CD14-positive monocyte (primary cell): ENCODE results near the gene IRF8. TPM values are rescaled to one million over a fixed set of nuclear protein-coding genes. Genes with fewer than 3 reads are reported as not detected.

Experiments used
- DNase-seq, 3 donors: peaks; one replicate each; pipeline ENCODE4 v3.0.0-alpha.2; 2011 to 2022
- H2AFZ ChIP-seq: 2 replicates; pipeline ENCODE4 v1.6.0; 2012; ENCODE audit warnings: mild to moderate bottlenecking, low read depth, low read length, inconsistent platforms; ENCODE audit not compliant: insufficient read depth, poor library complexity, severe bottlenecking
- H3K27ac ChIP-seq, 2 donors: 1 replicate in 1 of 2; 2 replicates in 1 of 2; pipeline ENCODE4 v1.5.1; 2012 to 2013; ENCODE audit warnings: low read length in 2 of 2, control low read depth in 1 of 2, inconsistent platforms in 1 of 2, low read depth in 1 of 2, mild to moderate bottlenecking in 1 of 2
- H3K27me3 ChIP-seq, 2 donors: one replicate each; pipeline versions ENCODE4 v1.6.0 to v1.6.1; 2011 to 2013; ENCODE audit warnings: low read length in 2 of 2; ENCODE audit not compliant: control insufficient read depth in 2 of 2, insufficient read depth in 2 of 2
- H3K36me3 ChIP-seq, 2 donors: replicated peaks in 1 of 2; 1 replicate in 1 of 2; 2 replicates in 1 of 2; pipeline versions ENCODE4 v1.5.1 to v1.6.1; 2012 to 2013; ENCODE audit warnings: low read length in 2 of 2, control low read depth in 1 of 2, inconsistent platforms in 1 of 2, mild to moderate bottlenecking in 1 of 2; ENCODE audit not compliant: insufficient read depth in 2 of 2, control insufficient read depth in 1 of 2
- H3K4me1 ChIP-seq, 2 donors: 1 replicate in 1 of 2; 2 replicates in 1 of 2; pipeline versions ENCODE4 v1.5.1 to v1.6.1; 2012 to 2013; ENCODE audit warnings: low read length in 2 of 2, control low read depth in 1 of 2, inconsistent platforms in 1 of 2, mild to moderate bottlenecking in 1 of 2, moderate library complexity in 1 of 2; ENCODE audit not compliant: insufficient read depth in 2 of 2, control insufficient read depth in 1 of 2
- H3K4me2 ChIP-seq: replicated peaks from 2 replicates; pipeline ENCODE3; 2012; ENCODE audit warnings: low read length, moderate library complexity, mild to moderate bottlenecking; ENCODE audit not compliant: poor library complexity, severe bottlenecking; ENCODE audit errors: extremely low read depth
- H3K4me3 ChIP-seq, 3 experiments: fragments of 200-600 bp in 1 of 3; sonication (generic) in 1 of 3; replicated peaks in 1 of 3; 1 replicate in 2 of 3; 2 replicates in 1 of 3; pipeline ENCODE4 v1.5.1; 2011 to 2013; ENCODE audit warnings: low read length in 3 of 3, mild to moderate bottlenecking in 3 of 3, control low read depth in 2 of 3, low read depth in 2 of 3, inconsistent platforms in 1 of 3, moderate library complexity in 1 of 3
- H3K79me2 ChIP-seq: 2 replicates; pipeline ENCODE4 v1.6.0; 2012; ENCODE audit warnings: mild to moderate bottlenecking, control low read depth, inconsistent platforms, low read length, moderate library complexity; ENCODE audit not compliant: insufficient read depth
- H3K9ac ChIP-seq: 2 replicates; pipeline ENCODE4 v1.6.0; 2017; ENCODE audit warnings: low read length, mild to moderate bottlenecking; ENCODE audit not compliant: insufficient read depth, poor library complexity, severe bottlenecking
- H3K9me3 ChIP-seq, 2 donors: replicated peaks in 1 of 2; 1 replicate in 1 of 2; 2 replicates in 1 of 2; pipeline versions ENCODE4 v1.5.1 to v1.6.1; 2012 to 2013; ENCODE audit warnings: low read length in 2 of 2, control low read depth in 1 of 2; ENCODE audit not compliant: control insufficient read depth in 1 of 2, insufficient read depth in 1 of 2
- H4K20me1 ChIP-seq: 2 replicates; pipeline ENCODE4 v1.6.0; 2012; ENCODE audit warnings: mild to moderate bottlenecking, low read length, control low read depth, moderate library complexity; ENCODE audit not compliant: insufficient read depth
- H3K27ac Mint-ChIP-seq, 7 donors: one replicate each; pipeline ENCODE4 v1.8.0; 2020; ENCODE audit warnings: mild to moderate bottlenecking in 7 of 7, mixed read lengths in 7 of 7, moderate library complexity in 6 of 7, inconsistent platforms in 2 of 7
- H3K27me3 Mint-ChIP-seq, 3 donors: one replicate each; pipeline ENCODE4 v1.8.0; 2021 to 2022; ENCODE audit warnings: low read depth in 3 of 3, mild to moderate bottlenecking in 3 of 3, mixed read lengths in 3 of 3, moderate library complexity in 3 of 3, inconsistent platforms in 1 of 3
- H3K36me3 Mint-ChIP-seq, 2 donors: one replicate each; pipeline ENCODE4 v1.8.0; 2020; ENCODE audit warnings: mixed read lengths in 2 of 2, inconsistent platforms in 1 of 2, mild to moderate bottlenecking in 1 of 2
- H3K4me1 Mint-ChIP-seq: one replicate; pipeline ENCODE4 v1.8.0; 2020; ENCODE audit warnings: mild to moderate bottlenecking, mixed read lengths
- H3K4me3 Mint-ChIP-seq, 2 donors: one replicate each; pipeline ENCODE4 v1.8.0; 2020; ENCODE audit warnings: mild to moderate bottlenecking in 2 of 2, mixed read lengths in 2 of 2, moderate library complexity in 1 of 2
- H3K9me3 Mint-ChIP-seq, 7 donors: one replicate each; pipeline ENCODE4 v1.8.0; 2020 to 2022; ENCODE audit warnings: mixed read lengths in 7 of 7, mild to moderate bottlenecking in 6 of 7, moderate library complexity in 6 of 7, inconsistent platforms in 2 of 7
- WGBS: methylation state at CpG from one replicate; pipeline ENCODE4 v1.1.5; 2013; ENCODE audit warnings: missing lambda C conversion rate; ENCODE audit not compliant: insufficient coverage; 5-methylcytosine and 5-hydroxymethylcytosine counted together
- intact Hi-C, 2 donors: fragments of 100-400 bp; cut with micrococcal nuclease; formaldehyde crosslinking; loops; one replicate each; pipeline versions ENCODE4 v1.15.0 to v1.15.1; 2023
- polyA plus RNA-seq, 3 donors: library from polyadenylated mRNA; depleted of rRNA in 1 of 3; unstranded in 2 of 3; stranded (reverse) in 1 of 3; fragments of 300-500 nt in 2 of 3; fragments of >200 nt in 1 of 3; fragmentation: Illumina TruSeq in 2 of 3; gene quantifications; 1 replicate in 2 of 3; 2 replicates in 1 of 3; pipeline ENCODE4 v1.2.3, GENCODE V29; 2012 to 2021
- TF ChIP-seq, protein P1 (sequence below): fragments of 200-600 bp; IDR thresholded peaks from one replicate; pipeline ENCODE4 v1.8.0; 2022; ENCODE audit warnings: antibody characterized with exemption, mild to moderate bottlenecking

IRF8 gene
- polyA plus RNA-seq, 3 donors = 157 to 187 (median 184) TPM

DNA sequence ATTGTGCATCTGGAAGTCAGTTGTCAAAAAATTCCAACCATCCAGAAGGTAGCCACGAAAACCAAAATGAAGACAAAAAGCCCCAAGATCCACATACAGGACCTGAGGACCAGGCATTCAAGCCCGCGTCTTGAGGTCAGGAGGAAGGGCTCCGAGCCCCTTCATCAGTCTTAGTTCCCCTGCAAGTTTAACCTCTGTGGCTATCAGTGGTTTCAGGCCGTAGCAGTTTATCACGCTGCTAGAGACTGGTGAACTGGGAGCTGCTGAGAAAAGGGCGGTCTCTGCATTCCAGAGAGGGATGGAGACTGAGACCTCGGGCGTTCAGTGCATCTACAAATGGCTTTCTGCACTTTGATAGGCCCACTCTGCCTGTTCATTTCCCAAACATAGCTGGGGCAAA lies 70.6 kb downstream of the IRF8 start:
- Histone ChIP-seq H2AFZ (no peak overlapping the region), H4K20me1 (no peaks in the 10 kb centered on the region), H3K9ac (no peak overlapping the region), H3K27me3 (no peaks in the 10 kb centered on the region), H3K4me3 (no peak overlapping the region), H3K9me3 (no peaks in the 10 kb centered on the region), H3K79me2 (no peaks in the 10 kb centered on the region), H3K4me1 (peaks cover 26 to 38% of the 10 kb centered on the region in 2 donors), H3K36me3 (no peaks in the 10 kb centered on the region), H3K27ac (no peak overlapping the region), H3K4me2 (no peak overlapping the region)
- DNase-seq = no peak
- Mint-ChIP-seq H3K27ac (no peak overlapping the region), H3K4me1 (peaks cover 42% of the 10 kb centered on the region), H3K36me3 (no peaks in the 10 kb centered on the region), H3K9me3 (peaks cover 0 to 5% (median 0%) of the 10 kb centered on the region in 7 donors), H3K27me3 (peaks cover 0 to 8% (median 3%) of the 10 kb centered on the region in 3 donors), H3K4me3 (no peak overlapping the region)
- intact Hi-C loops = no loop called here
- TF ChIP-seq, protein P1, sequence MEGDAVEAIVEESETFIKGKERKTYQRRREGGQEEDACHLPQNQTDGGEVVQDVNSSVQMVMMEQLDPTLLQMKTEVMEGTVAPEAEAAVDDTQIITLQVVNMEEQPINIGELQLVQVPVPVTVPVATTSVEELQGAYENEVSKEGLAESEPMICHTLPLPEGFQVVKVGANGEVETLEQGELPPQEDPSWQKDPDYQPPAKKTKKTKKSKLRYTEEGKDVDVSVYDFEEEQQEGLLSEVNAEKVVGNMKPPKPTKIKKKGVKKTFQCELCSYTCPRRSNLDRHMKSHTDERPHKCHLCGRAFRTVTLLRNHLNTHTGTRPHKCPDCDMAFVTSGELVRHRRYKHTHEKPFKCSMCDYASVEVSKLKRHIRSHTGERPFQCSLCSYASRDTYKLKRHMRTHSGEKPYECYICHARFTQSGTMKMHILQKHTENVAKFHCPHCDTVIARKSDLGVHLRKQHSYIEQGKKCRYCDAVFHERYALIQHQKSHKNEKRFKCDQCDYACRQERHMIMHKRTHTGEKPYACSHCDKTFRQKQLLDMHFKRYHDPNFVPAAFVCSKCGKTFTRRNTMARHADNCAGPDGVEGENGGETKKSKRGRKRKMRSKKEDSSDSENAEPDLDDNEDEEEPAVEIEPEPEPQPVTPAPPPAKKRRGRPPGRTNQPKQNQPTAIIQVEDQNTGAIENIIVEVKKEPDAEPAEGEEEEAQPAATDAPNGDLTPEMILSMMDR = no peak
- WGBS = 34% methylated on average over 6 of the region's 9 CpGs

DNA sequence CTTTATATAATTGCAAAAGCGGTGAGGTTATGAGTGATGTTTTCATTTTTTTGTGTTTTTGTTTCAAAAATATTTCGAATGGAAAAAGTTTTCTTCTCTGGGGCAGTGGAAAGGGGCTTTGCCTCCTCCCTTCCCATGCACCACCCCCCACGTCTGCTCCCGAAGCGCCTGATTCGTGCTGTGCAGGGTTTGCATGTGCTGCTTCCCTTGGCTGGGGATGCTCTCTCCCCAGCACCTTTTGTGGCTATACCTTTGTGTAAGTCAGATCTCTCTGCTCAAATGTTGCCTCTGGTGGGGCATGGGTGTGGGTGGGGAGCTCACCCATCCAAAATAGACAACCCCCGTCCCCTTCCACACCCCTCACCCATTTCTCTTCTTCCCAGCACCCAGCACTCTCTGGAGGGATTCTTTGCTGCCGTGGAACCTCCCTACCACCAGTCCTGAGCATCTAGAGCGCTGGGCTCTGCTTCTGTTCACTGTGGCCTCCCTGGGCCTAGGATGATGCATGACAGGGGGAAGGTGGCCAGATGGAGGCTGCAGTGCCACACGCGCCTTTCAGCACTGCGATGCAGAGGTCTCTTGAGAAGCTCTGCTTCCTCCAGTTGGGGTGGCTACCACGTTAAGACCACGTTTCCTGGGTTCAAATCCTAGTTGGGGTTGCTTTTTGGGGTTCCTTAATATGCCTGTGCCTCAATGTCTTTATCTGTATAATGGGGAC lies 71.2 kb downstream of the IRF8 start:
- Mint-ChIP-seq H3K27me3 (peaks cover 0 to 8% (median 3%) of the 10 kb centered on the region in 3 donors), H3K27ac (no peak overlapping the region), H3K4me1 (peaks cover 44% of the 10 kb centered on the region), H3K9me3 (peaks cover 0 to 5% (median 0%) of the 10 kb centered on the region in 7 donors), H3K36me3 (no peaks in the 10 kb centered on the region), H3K4me3 (no peak overlapping the region)
- no peak for DNase-seq
- H3K27ac ChIP-seq = no peak overlapping the region
- intact Hi-C loops = no loop called here
- H3K4me3 ChIP-seq = no peak overlapping the region
- H3K36me3 ChIP-seq = no peaks in the 10 kb centered on the region
- H2AFZ ChIP-seq = no peak overlapping the region
- 74% methylated on average over 6 of the region's 14 CpGs for whole genome bisulfite sequencing
- H3K4me1 ChIP-seq = peaks cover 31 to 42% of the 10 kb centered on the region in 2 donors
- TF ChIP-seq, protein P1 = no peak
- H3K4me2 ChIP-seq = no peak overlapping the region
- H4K20me1 ChIP-seq = no peaks in the 10 kb centered on the region
- H3K27me3 ChIP-seq = no peaks in the 10 kb centered on the region
- no peaks in the 10 kb centered on the region for H3K79me2 ChIP-seq
- no peaks in the 10 kb centered on the region for H3K9me3 ChIP-seq
- no peak overlapping the region for H3K9ac ChIP-seq
